Measurements from ENCODE around the gene OR51E2. TPM values are rescaled to one million over a fixed set of nuclear protein-coding genes. Genes with fewer than 3 reads are reported as not detected.

Gene OR51E2
- total and polyA plus RNA-seq, 2 experiments from 2014 or later = not detected

GRCh38 chr11:4643682-4644081, 54.0 kb downstream of the OR51E2 start, which contains the start of gene OR51E1:
TSS of gene OR51E1 (plus strand) at chr11:4643982. CDS start at chr11:4652527, 8,545 bp downstream.
- Histone ChIP-seq H3K27ac (no peak within 1 kb of the TSS), H3K9me3 (ENCODE audit: low read depth) (no peaks in the 10 kb centered on the region), H3K36me3 (no peaks in the 10 kb centered on the region), H3K4me3 (no peak within 1 kb of the TSS), H3K27me3 (no peaks in the 10 kb centered on the region), H3K4me1 (ENCODE audit: low read depth) (no peaks in the 10 kb centered on the region)
- DNase-seq (ENCODE audit: low read depth in 1 of 2, low spot score in 1 of 2) = no peak
- no peak for TF ChIP-seq CTCF (IDR thresholded peaks at IDR 0.05; ENCODE audit: low read depth, low read length)

GRCh38 chr11:4643076-4643475, 54.6 kb downstream of the OR51E2 start:
- Histone ChIP-seq H3K36me3 (no peaks in the 10 kb centered on the region), H3K4me1 (ENCODE audit: low read depth) (no peaks in the 10 kb centered on the region), H3K27me3 (no peaks in the 10 kb centered on the region), H3K9me3 (ENCODE audit: low read depth) (no peaks in the 10 kb centered on the region), H3K27ac (no peak overlapping the region), H3K4me3 (no peak overlapping the region)
- no peak for DNase-seq (ENCODE audit: low read depth in 1 of 2, low spot score in 1 of 2)
- TF ChIP-seq CTCF (IDR thresholded peaks at IDR 0.05; ENCODE audit: low read depth, low read length) = no peak

- Histone ChIP-seq H3K4me3 (no peak overlapping the region), H3K9me3 (ENCODE audit: low read depth) (no peaks in the 10 kb centered on the region), H3K27ac (no peak overlapping the region), H3K36me3 (no peaks in the 10 kb centered on the region), H3K27me3 (peaks cover 5% of the 10 kb centered on the region), H3K4me1 (ENCODE audit: low read depth) (no peaks in the 10 kb centered on the region)
- no peak for DNase-seq (ENCODE audit: low read depth in 1 of 2, low spot score in 1 of 2)
- TF ChIP-seq CTCF (IDR thresholded peaks at IDR 0.05; ENCODE audit: low read depth, low read length) = no peak
Measured at GRCh38 chr11:4642043-4642442, 55.6 kb downstream of the OR51E2 start.

GRCh38 chr11:4641501-4641900, 56.2 kb downstream of the OR51E2 start:
- Histone ChIP-seq H3K36me3 (no peaks in the 10 kb centered on the region), H3K27ac (no peak overlapping the region), H3K4me3 (no peak overlapping the region), H3K27me3 (peaks cover 5% of the 10 kb centered on the region), H3K9me3 (ENCODE audit: low read depth) (no peaks in the 10 kb centered on the region), H3K4me1 (ENCODE audit: low read depth) (no peaks in the 10 kb centered on the region)
- no peak for TF ChIP-seq CTCF (IDR thresholded peaks at IDR 0.05; ENCODE audit: low read depth, low read length)
- DNase-seq (ENCODE audit: low read depth in 1 of 2, low spot score in 1 of 2) = no peak

GRCh38 chr11:4639931-4640330, 57.7 kb downstream of the OR51E2 start:
- Histone ChIP-seq H3K27ac (no peak overlapping the region), H3K4me1 (ENCODE audit: low read depth) (no peaks in the 10 kb centered on the region), H3K27me3 (peaks cover 5% of the 10 kb centered on the region), H3K4me3 (no peak overlapping the region), H3K9me3 (ENCODE audit: low read depth) (no peaks in the 10 kb centered on the region), H3K36me3 (no peaks in the 10 kb centered on the region)
- no peak for DNase-seq (ENCODE audit: low read depth in 1 of 2, low spot score in 1 of 2)
- no peak for TF ChIP-seq CTCF (IDR thresholded peaks at IDR 0.05; ENCODE audit: low read depth, low read length)

- no peaks in the 10 kb centered on the region for H3K36me3 ChIP-seq
- H3K27ac ChIP-seq = no peak overlapping the region
- H3K4me3 ChIP-seq = no peak overlapping the region
- no peaks in the 10 kb centered on the region for H3K4me1 ChIP-seq (ENCODE audit: low read depth)
- TF ChIP-seq CTCF (IDR thresholded peaks at IDR 0.05; ENCODE audit: low read depth, low read length) = no peak
- H3K9me3 ChIP-seq (ENCODE audit: low read depth) = no peaks in the 10 kb centered on the region
- no peak for DNase-seq (ENCODE audit: low read depth in 1 of 2, low spot score in 1 of 2)
- H3K27me3 ChIP-seq = peaks cover 5% of the 10 kb centered on the region
Measured at GRCh38 chr11:4637662-4638047, 60.0 kb downstream of the OR51E2 start.

All from cardiac muscle cell (in vitro differentiated cells and primary cell).